ENCODE results near the gene EPN1.
"Not testable (repeated sequence)": the region's sequence is repeated elsewhere in the genome, so short reads cannot be mapped to it uniquely, and the experiment has no call there.

Gene EPN1

GRCh38 chr19:55693336-55693974, 18.4 kb downstream of the EPN1 start:
- DNase-seq (ENCODE audit: low spot score), result no peak

GRCh38 chr19:55694241-55694655, 19.2 kb downstream of the EPN1 start:
- no peak for DNase-seq (ENCODE audit: low spot score)

- DNase-seq (ENCODE audit: low spot score), result no peak
These were observed 19.8 kb downstream of the EPN1 start for GRCh38 chr19:55694656-55695491.

GRCh38 chr19:55695511-55696290, 20.7 kb downstream of the EPN1 start:
- DNase-seq (ENCODE audit: low spot score), result no peak

- DNase-seq (ENCODE audit: low spot score), result no peak
These were observed 21.5 kb downstream of the EPN1 start for GRCh38 chr19:55696301-55697068.

- no peak for DNase-seq (ENCODE audit: low spot score)
These were observed 22.0 kb downstream of the EPN1 start for GRCh38 chr19:55697069-55697440.

GRCh38 chr19:55697698-55698097, 22.7 kb downstream of the EPN1 start:
- DNase-seq (ENCODE audit: low spot score), result no peak

GRCh38 chr19:55698256-55698655, 23.2 kb downstream of the EPN1 start:
- no peak for DNase-seq (ENCODE audit: low spot score)

GRCh38 chr19:55699221-55699620, 24.2 kb downstream of the EPN1 start:
- DNase-seq (ENCODE audit: low spot score), result no peak

- no peak for DNase-seq (ENCODE audit: low spot score)
These were observed 25.8 kb downstream of the EPN1 start for GRCh38 chr19:55700813-55701212.

- no peak for DNase-seq (ENCODE audit: low spot score)
These were observed 27.2 kb downstream of the EPN1 start for GRCh38 chr19:55702131-55702627.

- DNase-seq (ENCODE audit: low spot score), result peak; percentile 14
These were observed 28.8 kb downstream of the EPN1 start for GRCh38 chr19:55703790-55704215.

GRCh38 chr19:55704494-55705245, 29.6 kb downstream of the EPN1 start:
- no peak for DNase-seq (ENCODE audit: low spot score)

- no peak for DNase-seq (ENCODE audit: low spot score)
These were observed 30.9 kb downstream of the EPN1 start for GRCh38 chr19:55705972-55706371.

GRCh38 chr19:55711719-55712118, 36.7 kb downstream of the EPN1 start:
- DNase-seq (ENCODE audit: low spot score), result no peak

- DNase-seq (ENCODE audit: low spot score), result no peak
These were observed 38.0 kb downstream of the EPN1 start for GRCh38 chr19:55712804-55713631.

GRCh38 chr19:55716531-55716930, 41.5 kb downstream of the EPN1 start:
- no peak for DNase-seq (ENCODE audit: low spot score)

- DNase-seq (ENCODE audit: low spot score), result no peak
These were observed 42.2 kb downstream of the EPN1 start for GRCh38 chr19:55717251-55717650.

GRCh38 chr19:55717879-55718711, 43.1 kb downstream of the EPN1 start:
- DNase-seq (ENCODE audit: low spot score), result not testable (repeated sequence)

Data from CD4-positive, alpha-beta T cell treated with Interleukin-6 at 100 ng/mL for 8 hours (primary cell).